ENCODE measurements around the gene AFF3. TPM values are rescaled to one million over a fixed set of nuclear protein-coding genes. Genes with fewer than 3 reads are reported as not detected.

Gene AFF3
- polyA plus RNA-seq, 1 donor (not counting 4 experiments of a cell fraction or from before 2014, with no cell fraction given) = not detected

- TF ChIP-seq CTCF (optimal IDR thresholded peaks at IDR 0.05 in 1 of 3, IDR thresholded peaks at IDR 0.05 in 1 of 3, conservative IDR thresholded peaks at IDR 0.05 in 1 of 3; ENCODE audit: extremely low read depth in 1 of 3, insufficient read depth in 2 of 3, low read length in 3 of 3) = no peak
- no peak for TF ChIP-seq EZH2 (IDR thresholded peaks at IDR 0.05; ENCODE audit: low read length)
- FAIRE-seq = no peak
- Histone ChIP-seq H3K4me2 (ENCODE audit: control insufficient read depth, extremely low read depth, insufficient read depth, low read depth, low read length) (no peak overlapping the region), H3K27me3 (ENCODE audit: control insufficient read depth, extremely low read depth, insufficient read depth, low read length) (no peaks in the 10 kb centered on the region), H3K4me1 (ENCODE audit: control insufficient read depth, extremely low read depth, insufficient read depth, low read length) (no peaks in the 10 kb centered on the region), H3K9me1 (ENCODE audit: control insufficient read depth, extremely low read depth, insufficient read depth, low read length) (no peaks in the 10 kb centered on the region), H3K36me3 (ENCODE audit: control insufficient read depth in 2 of 2, extremely low read depth in 1 of 2, insufficient read depth in 2 of 2, low read length in 2 of 2) (no peaks in the 10 kb centered on the region), H3K4me3 (ENCODE audit: control insufficient read depth in 2 of 3, extremely low read depth in 1 of 3, insufficient read depth in 2 of 3, low read depth in 1 of 3, low read length in 3 of 3) (no peak overlapping the region), H3K9ac (ENCODE audit: control insufficient read depth, extremely low read depth, insufficient read depth, low read length) (no peak overlapping the region), H3K9me3 (ENCODE audit: control insufficient read depth, low read depth, low read length) (no peaks in the 10 kb centered on the region), H3K27ac (ENCODE audit: control insufficient read depth, insufficient read depth, low read length) (no peak overlapping the region), H3K79me2 (ENCODE audit: control insufficient read depth, insufficient read depth, low read length) (no peaks in the 10 kb centered on the region), H4K20me1 (ENCODE audit: control insufficient read depth, extremely low read depth, insufficient read depth, low read length) (no peaks in the 10 kb centered on the region), H2AFZ (ENCODE audit: control insufficient read depth, low read length) (no peak overlapping the region)
- dilution Hi-C loops (cut with MboI; ENCODE audit: extremely low pct_ligation_motif_present, low sequenced_read_pairs) = no loop called here
- DNase-seq (ENCODE audit: low read depth, low spot score) = no peak
Observed at GRCh38 chr2:99762714-99763113, 379.7 kb downstream of the AFF3 start.

GRCh38 chr2:99757611-99758114, 384.7 kb downstream of the AFF3 start:
- no peak for FAIRE-seq
- Histone ChIP-seq H3K27me3 (ENCODE audit: control insufficient read depth, extremely low read depth, insufficient read depth, low read length) (no peaks in the 10 kb centered on the region), H3K9ac (ENCODE audit: control insufficient read depth, extremely low read depth, insufficient read depth, low read length) (no peak overlapping the region), H3K4me1 (ENCODE audit: control insufficient read depth, extremely low read depth, insufficient read depth, low read length) (no peaks in the 10 kb centered on the region), H3K9me3 (ENCODE audit: control insufficient read depth, low read depth, low read length) (no peaks in the 10 kb centered on the region), H3K4me3 (ENCODE audit: control insufficient read depth in 2 of 3, extremely low read depth in 1 of 3, insufficient read depth in 2 of 3, low read depth in 1 of 3, low read length in 3 of 3) (no peak overlapping the region), H3K4me2 (ENCODE audit: control insufficient read depth, extremely low read depth, insufficient read depth, low read depth, low read length) (no peak overlapping the region), H3K9me1 (ENCODE audit: control insufficient read depth, extremely low read depth, insufficient read depth, low read length) (no peaks in the 10 kb centered on the region), H3K27ac (ENCODE audit: control insufficient read depth, insufficient read depth, low read length) (no peak overlapping the region), H3K79me2 (ENCODE audit: control insufficient read depth, insufficient read depth, low read length) (no peaks in the 10 kb centered on the region), H3K36me3 (ENCODE audit: control insufficient read depth in 2 of 2, extremely low read depth in 1 of 2, insufficient read depth in 2 of 2, low read length in 2 of 2) (no peaks in the 10 kb centered on the region), H4K20me1 (ENCODE audit: control insufficient read depth, extremely low read depth, insufficient read depth, low read length) (no peaks in the 10 kb centered on the region), H2AFZ (ENCODE audit: control insufficient read depth, low read length) (no peak overlapping the region)
- no peak for DNase-seq (ENCODE audit: low read depth, low spot score)
- dilution Hi-C loops (cut with MboI; ENCODE audit: extremely low pct_ligation_motif_present, low sequenced_read_pairs) = no loop called here
- TF ChIP-seq EZH2 (IDR thresholded peaks at IDR 0.05; ENCODE audit: low read length) = no peak
- TF ChIP-seq CTCF (optimal IDR thresholded peaks at IDR 0.05 in 1 of 3, IDR thresholded peaks at IDR 0.05 in 1 of 3, conservative IDR thresholded peaks at IDR 0.05 in 1 of 3; ENCODE audit: extremely low read depth in 1 of 3, insufficient read depth in 2 of 3, low read length in 3 of 3) = no peak

Data from keratinocyte (primary cell).